Inflammatory macrophage treated with lipopolysaccharide for 4 hours (primary cell): ENCODE data around the gene AVPI1.
"Not testable (repeated sequence)": the region's sequence is repeated elsewhere in the genome, so short reads cannot be mapped to it uniquely, and the experiment has no call there.

Experiments
- DNase-seq: peaks from one replicate; pipeline ENCODE4 v3.0.0-alpha.2; 2020

Gene AVPI1

GRCh38 chr10:97640174-97640867, 46.7 kb downstream of the AVPI1 start, which contains the start of gene PI4K2A:
TSS of gene PI4K2A (plus strand) at chr10:97640671. CDS start at chr10:97640743, 72 bp downstream.
- DNase-seq, result peak; percentile 100

DNA sequence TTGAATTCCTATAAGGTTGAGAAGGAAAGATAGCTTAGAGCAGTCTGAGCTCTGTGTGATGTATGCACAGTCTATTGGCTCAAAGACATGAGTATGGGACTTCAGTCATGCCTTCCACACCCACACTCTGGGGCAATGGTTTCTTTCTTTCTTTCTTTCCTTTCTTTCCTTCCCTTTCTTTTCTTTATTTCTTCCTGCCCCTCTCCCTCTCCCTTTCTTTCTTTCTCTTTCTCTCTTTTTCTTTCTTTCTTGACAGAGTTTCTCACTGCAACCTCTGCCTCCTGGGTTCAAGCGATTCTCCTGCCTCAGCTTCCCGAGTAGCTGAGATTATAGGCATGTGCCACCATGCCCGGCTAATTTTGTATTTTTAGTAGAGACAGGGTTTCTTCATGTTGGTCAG, 48.0 kb downstream of the AVPI1 start:
- DNase-seq, result not testable (repeated sequence)

DNA sequence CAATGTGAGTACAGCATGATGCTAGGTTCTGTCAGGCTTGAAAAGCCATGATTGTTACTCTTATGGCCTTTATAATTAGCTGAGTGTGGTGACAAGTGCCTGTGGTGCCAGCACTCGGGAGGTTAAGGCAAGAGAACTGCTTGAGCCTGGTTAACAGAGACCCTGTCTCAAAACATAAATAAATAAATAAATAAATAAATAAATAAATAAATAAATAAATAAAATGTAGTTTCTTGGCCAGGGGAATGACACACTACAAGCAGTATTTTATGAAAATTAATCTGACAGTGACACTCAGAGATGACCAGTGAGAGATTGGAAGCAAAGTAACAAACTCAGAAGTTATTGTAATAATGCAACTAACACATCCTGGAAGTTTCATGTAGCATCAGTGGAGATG, 51.5 kb downstream of the AVPI1 start:
- no peak for DNase-seq

DNA sequence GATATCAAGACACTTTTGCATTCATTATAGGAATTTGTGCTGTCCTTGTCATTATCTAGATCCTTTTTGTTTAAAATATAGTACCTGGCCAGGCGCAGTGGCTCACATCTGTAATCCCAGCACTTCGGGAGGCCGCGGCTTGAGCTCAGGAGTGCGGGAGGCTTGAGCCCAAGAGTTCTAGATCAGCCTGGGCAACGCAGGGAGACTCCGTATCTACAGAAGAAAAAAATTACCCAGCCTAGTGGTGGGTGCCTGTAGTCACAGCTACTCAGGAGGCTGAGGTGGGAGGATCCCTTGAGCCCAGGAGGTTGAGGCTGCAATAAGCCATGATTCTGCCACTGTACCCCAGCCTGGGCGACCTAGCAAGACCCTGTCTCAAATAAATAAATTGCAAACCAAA, 53.1 kb downstream of the AVPI1 start:
- peak; percentile 25 for DNase-seq

DNA sequence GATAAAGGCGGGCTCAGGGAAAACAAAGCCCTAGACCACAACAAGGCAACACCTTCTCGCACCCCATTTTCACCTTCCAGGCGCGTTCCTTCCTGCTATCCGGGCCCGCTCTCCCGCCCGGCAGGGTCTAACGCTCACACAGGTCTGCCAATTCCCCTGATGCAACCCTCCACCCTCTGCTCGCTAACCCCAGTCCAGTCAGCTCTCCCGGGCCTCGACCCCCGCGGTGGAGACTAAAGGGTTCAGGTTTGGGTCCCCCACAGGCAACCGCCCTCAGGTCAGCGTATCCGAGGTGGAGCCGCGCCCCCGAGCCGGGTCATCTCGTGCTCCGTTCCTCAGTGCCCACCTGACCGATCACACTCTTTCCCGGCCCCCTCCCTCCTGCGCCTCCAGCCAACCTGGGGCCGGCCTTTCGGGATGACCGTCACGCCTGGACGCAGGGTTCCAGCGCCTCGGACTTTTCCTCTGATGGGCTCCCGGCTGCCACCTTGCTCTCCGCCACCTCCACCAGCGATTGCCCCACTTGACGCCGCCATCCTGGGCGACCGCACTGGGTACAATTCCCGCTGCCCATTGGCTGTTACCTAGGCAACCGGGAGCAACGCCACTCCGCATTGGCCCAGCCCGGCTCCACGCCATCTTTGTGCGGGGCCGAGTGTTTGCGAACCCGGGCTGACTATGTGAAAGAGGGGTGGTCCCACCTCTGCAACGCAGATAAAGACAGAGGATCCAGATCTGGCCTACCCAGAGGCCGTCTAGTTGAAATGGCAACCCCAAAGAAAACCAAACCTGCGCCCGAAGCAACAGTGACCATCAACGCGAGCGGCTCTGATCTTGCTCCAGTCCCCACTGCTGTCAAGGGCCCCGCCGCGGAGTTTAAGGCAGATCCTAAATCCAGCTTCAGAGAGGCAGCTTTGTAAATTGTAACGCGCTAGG, 53.8 kb downstream of the AVPI1 start, which contains the start of gene MORN4:
Gene MORN4 (minus strand): TSS at position 552 of the 936 bp plus-strand sequence. CDS start 13,847 bp downstream, outside the sequence.
- peak; percentile 93 for DNase-seq

GRCh38 chr10:97631098-97631497, 55.9 kb downstream of the AVPI1 start:
- DNase-seq, result no peak

GRCh38 chr10:97629289-97629688, 57.8 kb downstream of the AVPI1 start:
- no peak for DNase-seq

GRCh38 chr10:97628228-97628627, 58.8 kb downstream of the AVPI1 start:
- DNase-seq, result no peak

- no peak for DNase-seq
These were observed 59.3 kb downstream of the AVPI1 start for GRCh38 chr10:97627731-97628130.
